Activated effector memory CD4-positive, alpha-beta T cell treated with Interleukin-2 at 50 U/mL for 16 hours (primary cell): ENCODE data around the gene POLN.

Experiments
- DNase-seq: peaks from one replicate; pipeline ENCODE4 v3.0.0-alpha.2; 2020

The POLN gene

DNA sequence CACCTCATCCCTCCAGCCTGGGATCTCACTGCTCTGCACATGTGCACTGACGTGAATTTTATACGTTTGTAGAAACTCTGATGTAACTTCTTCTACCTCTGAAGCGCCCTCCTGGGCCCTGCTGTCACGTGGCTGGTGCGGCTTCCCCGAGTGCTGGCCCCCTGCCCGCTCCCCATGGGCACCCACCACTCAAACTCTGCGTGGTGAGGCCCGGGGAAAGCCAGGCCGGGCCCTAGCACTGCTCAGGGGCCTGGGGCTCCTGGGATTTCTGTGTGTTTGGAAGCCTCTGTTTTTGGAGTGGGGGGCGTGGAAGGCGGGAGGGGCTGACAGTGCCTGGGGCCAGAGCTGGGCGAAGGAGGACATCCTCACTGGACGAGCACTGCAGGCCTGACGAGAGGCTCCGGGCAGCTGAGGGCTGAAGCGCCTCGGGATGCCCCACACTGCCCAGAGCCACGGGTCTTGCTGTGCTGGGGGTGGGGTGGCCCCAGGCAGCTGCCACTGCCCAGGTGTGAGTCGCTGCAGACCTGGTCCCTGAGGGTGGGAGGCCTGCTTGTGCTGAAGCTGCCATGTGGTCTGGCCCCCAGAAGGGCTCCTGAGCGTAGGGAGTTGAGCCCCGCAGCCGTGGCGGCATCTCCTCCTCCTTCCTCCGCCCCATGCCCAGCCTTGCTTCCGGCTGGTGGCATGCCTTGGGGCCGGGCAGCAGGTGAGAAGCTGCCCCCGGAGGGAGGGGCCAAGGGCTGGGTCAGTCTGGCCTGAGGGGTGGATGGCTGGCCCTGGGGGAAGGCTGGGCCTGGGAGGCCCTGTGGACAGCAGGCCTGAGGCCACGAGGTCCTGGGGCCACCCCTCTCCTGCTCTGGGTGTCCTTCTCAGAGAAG, 175.1 kb downstream of the POLN start:
- no peak for DNase-seq

DNA sequence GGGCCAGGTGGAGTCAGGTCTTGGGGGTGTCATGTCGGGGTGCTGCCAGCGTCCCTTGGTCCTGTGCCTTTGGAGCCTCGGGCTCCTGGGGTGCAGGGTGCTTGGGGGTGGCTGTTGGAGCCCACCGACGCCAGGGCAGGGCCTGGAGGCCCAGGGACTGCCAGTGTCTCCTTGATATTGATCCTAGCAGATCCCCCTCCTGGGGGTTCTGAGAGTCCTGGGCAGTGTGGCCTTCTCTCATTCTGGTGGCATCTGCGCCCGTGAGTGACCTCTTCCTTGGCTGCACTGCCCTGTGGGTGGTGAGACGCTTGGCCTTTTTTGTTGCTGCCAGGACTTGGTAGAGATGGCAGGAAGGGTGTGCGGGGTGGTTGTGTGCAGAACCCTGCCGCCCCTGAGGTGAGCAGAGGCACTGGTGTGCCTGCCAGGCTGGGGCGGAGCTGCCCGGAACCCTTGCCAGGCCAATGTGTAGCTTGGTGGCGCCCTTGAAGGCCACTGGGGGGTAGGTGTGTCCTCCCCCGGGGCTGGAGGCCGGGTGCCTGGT, 175.8 kb downstream of the POLN start:
- DNase-seq, result no peak

DNA sequence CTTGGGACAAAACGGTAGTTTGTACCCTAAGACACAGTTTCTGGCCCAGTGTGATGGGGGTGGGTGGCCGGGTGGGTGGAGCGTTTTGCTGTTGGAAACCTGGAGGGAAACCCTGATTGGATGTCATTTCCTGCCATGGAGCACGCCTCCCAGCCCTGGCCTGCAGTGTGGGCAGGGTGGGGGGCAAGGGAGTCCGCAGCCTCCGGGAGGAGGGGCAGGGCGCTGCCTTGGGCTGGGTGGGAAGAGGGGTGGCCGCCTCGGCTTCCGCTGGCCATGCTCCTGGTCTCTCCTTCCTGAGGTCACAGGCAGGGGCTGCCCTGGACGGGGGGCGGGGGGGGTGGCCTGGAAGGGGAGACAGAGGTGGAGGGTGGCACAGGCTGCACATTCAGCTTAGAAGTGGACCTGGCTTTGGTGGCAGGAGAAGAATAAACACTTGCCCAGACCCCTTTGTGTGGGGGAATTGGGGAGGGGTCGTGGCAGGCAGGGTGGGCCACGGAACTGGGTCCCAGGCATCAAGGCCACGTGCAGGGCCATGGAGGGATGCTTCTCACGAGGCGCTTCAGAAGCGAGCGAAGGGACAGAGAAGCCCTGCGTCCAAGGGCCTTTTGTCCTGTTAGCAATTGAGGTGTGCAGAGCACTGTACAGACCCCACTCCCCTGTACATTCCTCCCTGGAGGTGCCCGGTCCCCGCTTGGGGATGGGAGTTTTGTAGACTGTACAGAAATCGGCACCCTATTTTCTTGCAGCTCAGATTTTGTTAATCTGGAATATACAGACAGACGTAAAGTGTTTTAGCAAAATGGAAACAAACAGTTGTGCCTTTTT, 176.6 kb downstream of the POLN start:
- no peak for DNase-seq

DNA sequence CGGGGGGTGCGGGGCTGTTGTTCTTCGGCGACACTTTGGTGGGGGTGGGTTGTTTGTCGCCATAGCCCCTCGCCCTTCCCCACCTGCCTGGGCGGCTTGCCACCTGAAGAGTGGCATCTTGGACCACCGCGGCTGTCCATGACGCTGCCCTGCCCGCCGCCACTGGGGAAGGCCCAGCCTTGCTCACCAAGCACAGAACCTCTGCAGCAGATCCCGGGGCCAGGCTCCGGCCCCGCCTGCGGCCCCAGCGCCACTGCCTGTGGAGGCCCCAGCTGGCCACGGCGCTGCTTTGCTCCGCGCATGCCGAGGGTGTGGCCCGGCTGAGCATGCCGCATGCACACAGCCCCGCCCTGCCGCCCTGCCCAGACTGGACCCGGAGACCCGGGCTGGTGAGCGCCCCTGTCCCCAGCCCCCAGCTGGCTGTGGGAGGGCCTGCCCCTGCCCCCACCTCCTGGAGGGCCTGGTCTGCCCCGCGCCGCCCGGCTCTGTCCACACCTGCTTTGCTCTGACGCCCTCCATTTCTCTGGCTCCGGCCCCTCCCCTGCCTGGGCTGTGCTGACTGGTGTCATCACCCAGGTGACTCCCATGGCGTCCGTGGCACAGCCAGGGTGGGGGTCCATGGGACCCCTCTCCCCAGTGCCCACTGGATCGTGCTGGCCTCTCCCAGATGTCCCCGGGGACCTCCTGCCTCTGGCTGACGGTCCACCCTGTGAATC, 177.5 kb downstream of the POLN start:
- DNase-seq, result no peak

DNA sequence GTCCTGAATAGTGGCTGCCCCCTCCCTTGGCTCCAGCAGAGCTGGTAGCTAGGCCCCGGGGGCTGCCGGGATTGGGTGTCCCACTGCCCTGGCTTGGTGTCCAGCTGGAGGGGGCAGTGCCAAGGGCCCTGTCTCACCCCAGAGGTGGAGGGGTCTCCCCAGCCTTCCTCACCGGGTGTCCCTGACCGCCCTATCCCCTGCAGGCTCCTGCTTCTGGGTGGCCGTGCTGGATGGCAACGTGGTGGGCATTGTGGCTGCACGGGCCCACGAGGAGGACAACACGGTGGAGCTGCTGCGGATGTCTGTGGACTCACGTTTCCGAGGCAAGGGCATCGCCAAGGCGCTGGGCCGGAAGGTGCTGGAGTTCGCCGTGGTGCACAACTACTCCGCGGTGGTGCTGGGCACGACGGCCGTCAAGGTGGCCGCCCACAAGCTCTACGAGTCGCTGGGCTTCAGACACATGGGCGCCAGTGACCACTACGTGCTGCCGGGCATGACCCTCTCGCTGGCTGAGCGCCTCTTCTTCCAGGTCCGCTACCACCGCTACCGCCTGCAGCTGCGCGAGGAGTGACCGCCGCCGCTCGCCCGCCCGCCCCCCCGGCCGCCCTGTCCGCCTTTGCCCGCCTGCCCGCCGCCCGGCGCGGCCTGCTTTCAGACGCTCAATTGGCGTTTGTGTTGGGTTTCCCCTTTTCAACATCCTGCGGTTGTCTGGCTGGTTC, 178.2 kb downstream of the POLN start:
- no peak for DNase-seq

DNA sequence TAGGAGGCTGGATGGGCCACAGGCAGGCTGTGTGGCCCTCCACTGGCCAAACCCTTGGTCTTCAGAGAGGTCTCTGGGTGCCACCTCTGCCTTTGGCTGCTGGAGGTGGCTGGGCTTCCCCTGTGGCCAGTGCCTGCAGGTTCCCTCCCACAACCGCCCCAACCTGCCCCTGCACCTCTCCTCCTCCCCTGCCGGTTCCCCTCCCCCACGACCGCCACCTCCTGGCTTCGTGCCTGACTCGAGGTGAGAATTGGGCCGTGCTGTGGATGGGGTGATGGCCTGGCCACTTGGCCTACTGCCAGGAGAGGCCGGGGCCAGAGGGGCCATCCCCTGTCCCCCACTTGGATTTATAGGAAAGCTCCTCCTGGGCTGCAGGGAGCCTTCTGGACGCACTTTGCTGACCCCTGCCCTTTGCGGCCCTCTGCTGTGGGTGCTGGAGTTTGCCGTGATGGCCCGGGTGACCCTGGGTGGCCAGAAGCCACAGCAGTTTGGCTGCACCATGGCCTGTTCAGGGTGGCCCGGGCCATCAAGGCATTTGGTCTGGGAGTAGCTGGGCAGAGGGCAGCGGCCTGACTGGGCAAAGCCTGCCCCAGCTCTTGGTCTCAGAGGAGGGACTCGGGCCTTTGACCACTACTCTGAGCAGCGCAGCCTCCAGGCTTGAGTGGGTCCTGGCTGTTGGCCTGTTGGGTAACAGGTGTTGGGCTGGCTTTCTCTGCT, 179.0 kb downstream of the POLN start:
- DNase-seq, result no peak

DNA sequence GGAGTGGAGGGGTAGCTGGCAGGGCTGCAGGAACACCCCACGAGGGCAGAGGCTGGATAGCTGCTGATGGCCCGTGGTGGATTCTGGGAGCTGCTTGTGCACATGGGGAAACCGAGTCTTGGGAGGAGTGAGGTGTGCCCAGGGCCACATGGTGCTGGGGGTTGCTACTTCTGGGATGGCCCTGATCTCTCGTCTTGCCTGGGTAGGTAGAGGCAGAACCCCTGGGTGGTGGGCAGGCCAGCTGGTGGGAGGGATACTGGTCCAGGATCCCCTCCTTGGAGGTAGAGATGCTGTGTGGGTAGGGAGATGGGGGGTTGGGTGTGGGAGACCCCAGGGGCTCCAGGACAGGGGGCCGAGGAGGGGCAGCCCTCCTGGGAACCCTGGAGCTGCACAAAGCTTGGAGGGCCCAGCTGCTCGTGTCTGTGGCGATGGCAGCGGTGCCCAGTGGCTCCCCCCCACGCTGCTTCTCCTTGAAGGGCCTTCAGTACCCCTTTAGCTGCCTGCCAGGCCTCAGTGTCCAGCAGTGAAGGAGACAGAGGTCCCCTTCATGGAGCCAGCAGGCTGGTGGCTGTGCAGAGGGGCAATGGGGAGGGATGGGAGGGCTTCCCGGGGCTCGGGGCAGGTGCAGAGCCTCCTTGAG, 179.6 kb downstream of the POLN start:
- no peak for DNase-seq

DNA sequence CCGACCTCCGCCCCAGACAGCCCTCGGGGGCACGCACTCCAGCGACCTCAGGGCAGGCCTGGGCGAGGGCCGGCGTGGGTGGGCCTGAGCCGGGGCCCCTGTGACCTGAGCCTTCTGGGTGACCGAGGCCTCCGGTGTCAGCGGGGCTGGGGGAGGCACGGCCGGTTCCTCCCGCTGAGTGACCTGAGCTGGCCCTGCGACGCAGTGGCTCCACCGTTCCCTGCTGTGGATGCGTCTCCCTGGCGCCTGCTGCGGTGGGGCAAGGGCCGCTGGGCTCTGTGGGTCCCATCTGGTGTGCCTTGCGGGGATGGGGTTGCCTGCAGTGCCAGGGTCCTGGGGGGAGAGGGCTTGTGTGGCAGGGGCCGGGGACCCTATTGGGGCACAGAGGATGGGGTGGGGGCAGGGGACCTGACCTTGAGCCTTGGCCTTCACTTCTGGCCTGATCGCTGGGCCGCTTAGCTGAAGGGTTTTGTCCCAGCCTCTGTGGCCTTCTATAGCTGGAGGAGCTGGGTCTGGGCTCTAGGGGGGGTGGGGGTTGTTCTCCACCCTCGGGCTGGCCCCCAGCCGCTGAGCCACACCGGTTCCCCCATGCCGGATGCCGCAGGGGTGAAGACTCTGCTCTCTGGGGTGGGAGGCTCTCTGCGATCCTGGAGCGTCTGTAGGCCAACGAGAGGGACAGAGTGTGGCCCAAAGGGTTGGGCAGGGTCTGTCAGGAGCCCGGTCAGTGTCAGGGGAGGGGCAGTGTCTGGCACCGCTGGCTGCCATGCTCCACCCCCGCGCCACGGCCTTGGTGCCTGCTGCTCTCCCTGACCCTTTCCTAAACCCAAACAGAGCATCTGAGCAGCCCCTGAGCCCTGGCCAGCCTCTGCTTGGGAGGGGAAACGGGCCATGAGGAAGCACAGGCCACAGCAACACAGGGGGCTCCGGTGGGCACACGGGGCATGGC, 180.5 kb downstream of the POLN start:
- no peak for DNase-seq

DNA sequence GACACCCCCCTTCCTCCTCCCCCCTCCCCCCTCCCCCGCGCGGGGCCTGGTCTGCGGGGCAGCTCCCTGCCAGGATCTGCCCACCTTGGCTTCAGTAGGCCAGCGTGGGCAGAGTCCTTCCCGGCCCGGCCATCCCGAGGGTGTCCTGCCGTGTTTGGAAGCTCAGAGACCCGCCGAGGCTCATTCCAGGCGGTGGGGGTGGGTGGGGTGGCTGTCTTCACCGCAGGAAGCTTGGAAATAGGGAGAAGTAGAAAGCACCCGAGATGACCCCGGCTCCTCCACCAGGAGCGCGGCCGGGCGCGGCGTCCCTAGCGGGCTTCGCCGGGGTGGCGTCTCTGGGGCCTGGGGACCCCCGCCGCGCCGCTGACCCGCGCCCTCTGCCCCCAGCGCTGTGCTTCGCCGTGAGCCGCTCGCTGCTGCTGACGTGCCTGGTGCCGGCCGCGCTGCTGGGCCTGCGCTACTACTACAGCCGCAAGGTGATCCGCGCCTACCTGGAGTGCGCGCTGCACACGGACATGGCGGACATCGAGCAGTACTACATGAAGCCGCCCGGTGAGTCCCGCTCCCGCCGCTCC, 181.2 kb downstream of the POLN start:
- DNase-seq, result no peak

DNA sequence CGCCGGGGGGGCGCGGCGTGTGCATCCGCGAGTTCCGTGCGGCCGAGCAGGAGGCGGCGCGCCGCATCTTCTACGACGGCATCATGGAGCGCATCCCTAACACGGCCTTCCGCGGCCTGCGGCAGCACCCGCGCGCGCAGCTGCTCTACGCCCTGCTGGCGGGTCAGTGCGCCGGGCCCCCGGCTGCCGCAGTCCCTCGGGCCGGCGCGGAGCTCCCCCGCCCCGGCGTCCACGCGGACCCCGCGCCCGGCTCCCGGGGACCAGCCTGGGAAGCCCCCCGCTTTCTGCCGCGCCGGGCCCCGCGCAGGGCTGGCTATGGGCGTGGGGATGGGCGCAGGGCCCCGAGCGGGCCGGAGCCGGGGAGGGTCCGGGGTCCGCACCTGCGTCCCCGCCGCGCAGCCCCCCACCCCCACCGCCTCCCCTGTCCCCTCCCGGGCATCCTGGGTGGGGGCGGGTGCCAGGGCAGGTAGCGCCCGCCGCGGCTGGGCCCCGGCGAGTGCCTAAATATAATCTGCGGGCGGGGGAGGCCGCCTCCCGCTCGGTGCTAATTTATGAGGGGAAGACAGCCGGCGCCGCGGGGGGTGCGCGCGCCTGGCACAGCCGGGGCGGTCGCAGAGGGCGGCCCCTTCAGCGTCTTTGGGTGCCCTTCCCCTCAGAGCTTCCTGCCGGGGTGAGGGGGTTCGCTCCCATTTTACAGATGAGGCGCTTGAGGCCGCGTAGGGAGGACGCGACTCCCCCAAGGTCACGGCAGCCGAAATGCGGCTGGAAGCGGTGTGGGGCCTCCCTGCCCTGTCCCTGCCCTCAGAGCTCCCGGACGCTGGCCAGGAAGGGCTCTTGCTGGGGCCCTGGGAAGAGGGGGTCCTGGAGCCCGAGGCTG, 182.0 kb downstream of the POLN start:
- DNase-seq, result no peak

DNA sequence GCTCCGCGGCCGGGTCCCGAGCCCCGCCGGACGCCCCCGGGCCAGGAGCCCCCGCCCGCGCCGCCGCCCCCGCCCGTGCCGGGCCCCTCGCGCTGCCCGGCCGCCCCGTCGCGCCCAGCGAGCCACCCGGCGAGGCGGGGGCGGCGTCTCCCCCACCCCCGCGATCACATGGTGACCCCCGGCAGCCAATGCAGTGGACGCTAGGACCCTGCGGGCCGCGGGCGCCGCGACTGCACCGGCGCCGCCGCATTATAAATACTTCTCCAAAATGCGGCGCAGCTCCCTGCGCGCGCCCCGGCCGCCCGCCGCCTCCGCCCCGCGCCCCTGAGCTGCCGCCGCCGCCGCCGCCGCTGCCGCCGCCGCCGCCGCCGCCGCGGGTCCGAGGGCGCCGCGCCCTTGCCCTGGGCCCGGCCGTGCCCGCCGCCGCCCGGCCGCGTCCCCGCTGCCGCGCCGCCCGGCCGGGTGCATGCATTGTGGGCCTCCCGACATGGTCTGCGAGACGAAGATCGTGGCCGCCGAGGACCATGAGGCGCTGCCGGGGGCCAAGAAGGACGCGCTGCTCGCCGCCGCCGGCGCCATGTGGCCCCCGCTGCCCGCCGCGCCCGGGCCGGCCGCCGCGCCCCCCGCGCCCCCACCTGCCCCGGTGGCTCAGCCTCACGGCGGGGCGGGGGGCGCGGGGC, 182.7 kb downstream of the POLN start, which contains the start of gene NAT8L:
NAT8L (plus strand) TSS at position 282 of the 680 bp plus-strand sequence; CDS start at position 467, 185 bp downstream.
- no peak for DNase-seq

DNA sequence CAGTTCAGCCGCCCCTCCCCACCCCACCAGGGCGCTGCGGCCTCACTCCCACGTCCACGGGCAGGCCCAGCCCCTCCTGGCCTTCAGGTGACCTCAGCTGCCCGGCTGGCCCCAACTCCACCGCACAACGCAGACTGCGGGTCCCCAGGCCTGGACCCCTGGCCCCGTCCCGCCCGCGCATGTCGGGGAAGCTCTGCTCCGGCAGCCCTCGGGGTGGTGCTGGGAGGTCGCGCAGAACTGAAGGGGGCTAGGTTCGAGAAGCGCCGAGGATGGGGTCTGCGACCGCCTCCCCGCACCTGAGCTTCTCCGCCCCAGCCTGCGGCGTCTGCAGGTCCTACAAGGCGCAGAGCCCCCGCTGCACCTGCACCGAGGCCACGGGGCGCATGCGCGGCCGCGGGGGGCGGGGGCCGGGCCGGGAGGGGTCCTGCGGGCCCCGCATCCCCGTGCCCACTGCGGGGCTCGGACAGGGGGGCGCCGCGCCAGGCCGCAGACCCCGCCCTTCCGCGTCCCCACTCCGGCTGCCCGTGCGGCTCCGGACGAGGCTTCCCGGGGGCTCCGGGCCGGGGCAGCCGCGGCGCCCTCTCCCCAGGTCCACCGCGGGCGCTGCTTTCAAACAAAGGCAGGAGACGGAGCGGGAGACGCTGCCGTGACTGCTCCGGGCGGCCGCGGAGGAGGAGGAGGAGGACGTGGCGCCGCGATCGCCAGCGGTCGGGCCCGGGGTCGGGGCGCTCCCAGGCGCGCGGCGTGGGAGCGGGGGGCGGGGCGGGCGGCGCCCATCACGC, 183.5 kb downstream of the POLN start:
- no peak for DNase-seq

DNA sequence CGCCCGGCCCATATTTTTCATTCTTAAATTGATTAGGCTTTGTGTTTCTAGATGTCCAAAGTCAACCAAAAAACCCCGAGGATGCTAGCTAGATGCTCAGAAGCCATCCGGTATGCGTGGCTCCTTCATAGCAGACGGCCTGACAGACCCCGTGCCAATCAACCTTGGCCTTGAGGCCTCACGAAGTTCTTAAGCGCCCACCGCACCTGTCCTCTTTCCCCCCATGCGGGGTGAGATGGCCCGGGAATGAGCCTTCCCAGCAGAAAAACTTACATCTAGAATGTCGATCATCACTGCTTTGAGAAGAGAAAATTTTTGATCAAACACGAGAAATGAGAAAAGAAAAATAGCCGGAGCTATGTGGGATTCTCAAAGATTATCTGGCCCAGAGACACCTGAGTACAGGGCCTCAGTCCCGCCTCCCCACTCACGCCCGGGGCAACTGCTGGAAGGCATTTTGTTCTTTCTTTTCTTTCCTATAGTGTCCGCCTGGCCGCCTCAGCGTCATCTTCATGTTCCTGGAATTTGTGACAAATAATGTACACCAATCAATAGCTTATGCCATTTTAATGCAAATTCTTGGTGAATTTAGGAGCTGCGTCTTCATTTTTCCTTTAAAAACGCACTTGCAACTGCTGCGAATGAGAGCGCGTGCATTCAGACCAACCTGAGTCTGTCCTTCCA, 184.4 kb downstream of the POLN start:
- no peak for DNase-seq

DNA sequence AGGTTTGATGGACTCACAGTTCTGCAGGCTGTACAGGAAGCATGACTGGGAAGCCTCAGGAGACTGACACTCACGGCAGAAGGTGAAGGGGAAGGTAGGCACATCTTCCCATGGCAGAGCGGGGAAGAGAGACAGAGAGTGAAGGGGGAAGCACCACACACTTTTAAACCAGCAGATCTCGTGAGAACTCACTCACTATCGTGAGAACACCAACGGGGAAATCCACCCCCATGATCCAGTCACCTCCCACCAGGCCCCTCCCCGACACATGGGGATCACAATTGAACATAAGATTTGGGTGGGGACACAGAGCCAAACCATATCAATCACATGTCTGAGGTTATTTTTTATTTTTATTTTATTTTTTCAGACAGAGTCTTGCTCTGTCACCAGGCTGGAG, 187.7 kb downstream of the POLN start:
- DNase-seq, result no peak

DNA sequence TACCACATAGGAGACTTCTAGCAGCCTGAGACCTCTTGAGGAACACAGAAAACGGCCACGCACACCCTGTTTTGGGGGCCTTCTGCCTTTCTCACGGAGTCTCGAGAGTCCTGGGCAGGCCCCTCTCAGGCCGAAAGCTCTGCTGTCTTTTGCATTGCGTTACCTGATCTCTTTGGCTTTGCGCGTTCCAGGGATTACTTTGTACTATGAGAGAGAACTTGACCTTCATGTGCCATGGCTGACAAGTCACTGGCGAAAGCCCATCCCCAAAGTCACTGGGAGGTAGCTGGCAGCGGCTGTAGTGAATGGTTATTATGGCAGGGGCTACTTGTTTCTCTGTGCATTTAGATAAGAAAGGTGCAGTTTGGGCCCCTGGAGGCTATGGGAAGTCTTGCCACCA, 190.8 kb downstream of the POLN start:
- DNase-seq, result no peak

DNA sequence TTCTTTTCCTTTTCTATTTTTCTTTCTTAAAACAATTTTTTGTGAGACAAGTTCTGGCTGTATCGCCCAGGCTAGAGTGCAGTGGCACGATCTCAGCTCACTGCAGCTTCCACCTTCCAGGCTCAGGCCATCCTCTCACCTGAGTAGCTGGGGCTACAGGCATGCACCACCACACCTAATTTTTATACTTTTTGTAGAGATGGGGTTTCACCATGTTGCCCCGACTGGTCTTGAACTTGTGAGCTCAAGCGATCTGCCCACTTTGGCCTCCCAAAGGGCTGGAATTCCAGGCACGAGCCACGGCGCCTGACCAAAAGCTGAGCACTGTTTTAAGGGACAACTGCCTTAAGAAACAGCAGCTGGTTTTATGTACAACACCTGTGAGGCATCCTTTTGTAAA, 192.1 kb downstream of the POLN start:
- no peak for DNase-seq
